Measurements from ENCODE around the gene BCAS1.

Gene BCAS1

GRCh38 chr20:54103067-54103761 lies 32.8 kb upstream of the BCAS1 start:
- DNase-seq = peak; percentile 85

GRCh38 chr20:54102543-54102942 lies 32.1 kb upstream of the BCAS1 start:
- no peak for DNase-seq

DNA sequence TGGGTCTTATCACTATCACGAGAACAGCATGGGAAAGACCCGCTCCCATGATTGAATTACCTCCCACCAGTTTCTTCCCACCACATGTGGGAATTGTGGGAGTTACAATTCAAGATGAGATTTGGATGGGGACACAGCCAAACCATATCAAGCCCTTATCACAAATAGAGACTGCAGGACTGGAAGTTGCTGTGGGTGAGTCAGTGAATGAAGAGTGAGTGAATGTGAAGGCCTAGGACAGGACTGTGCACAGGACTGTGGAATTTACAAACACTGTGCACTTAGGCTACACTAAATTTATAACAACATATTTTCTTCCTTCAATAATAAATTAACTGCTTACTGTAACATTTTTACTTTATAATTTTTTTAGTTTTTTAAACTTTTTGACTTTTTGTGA lies 30.2 kb upstream of the BCAS1 start:
- DNase-seq = no peak

DNA sequence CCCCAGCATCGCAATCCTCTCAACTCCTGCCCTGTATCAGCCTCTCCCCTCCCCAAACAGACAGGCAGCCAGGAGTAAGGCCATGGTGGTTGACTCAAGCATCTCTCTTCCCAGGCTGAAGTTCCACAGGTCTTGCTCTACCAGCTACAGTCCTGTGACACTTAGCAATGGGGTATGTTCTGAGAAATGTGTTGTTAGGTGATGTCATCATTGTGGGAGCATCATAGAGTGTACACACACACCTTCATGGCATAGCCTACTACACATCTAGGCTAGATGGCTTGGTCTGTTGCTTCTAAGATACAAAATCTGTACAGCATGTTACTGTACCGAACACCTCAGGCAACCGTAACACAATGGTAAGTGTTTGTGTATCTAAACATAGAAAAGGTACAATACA lies 29.5 kb upstream of the BCAS1 start:
- no peak for DNase-seq

GRCh38 chr20:54098047-54098446 lies 27.7 kb upstream of the BCAS1 start:
- DNase-seq = no peak

DNA sequence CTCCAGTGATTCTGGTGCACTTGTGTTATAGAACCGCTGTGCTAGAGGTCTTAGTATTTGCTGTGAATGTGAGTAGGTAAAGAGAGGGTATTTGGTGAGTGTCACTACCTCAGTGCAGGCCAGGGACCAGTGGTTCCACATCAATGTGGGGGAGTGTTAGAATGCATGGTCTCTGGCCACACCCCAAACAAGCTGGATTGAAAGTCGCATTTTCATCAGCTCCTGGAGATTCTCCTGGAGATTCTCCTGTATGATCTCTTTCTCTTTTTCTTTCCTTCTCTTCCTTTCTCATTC lies 26.8 kb upstream of the BCAS1 start:
- DNase-seq = no peak

DNA sequence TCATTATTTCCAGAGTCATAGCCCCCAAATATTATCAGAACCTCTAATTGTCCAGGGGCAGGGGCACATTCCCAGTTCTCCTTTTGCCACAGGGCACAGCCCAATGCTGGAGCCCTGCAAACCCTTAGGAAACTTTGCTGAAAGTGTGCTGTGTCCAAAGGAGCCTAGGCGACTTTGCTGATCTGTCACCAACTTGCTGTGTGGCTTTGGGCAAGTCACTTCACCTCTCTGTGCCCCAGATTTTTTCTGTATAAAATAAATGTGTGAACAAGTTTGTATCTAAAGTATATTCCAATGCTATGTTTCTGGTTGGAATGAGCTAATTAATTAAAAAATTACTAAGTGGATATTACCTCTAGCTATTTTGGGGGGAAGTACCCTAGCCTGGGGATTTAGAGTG lies 25.4 kb upstream of the BCAS1 start:
- DNase-seq = no peak

- DNase-seq = no peak
These were observed 23.8 kb upstream of the BCAS1 start for GRCh38 chr20:54094268-54094580.

- no peak for DNase-seq
These were observed 23.3 kb upstream of the BCAS1 start for GRCh38 chr20:54093423-54094267.

- no peak for DNase-seq
These were observed 21.6 kb upstream of the BCAS1 start for GRCh38 chr20:54092021-54092420.

DNA sequence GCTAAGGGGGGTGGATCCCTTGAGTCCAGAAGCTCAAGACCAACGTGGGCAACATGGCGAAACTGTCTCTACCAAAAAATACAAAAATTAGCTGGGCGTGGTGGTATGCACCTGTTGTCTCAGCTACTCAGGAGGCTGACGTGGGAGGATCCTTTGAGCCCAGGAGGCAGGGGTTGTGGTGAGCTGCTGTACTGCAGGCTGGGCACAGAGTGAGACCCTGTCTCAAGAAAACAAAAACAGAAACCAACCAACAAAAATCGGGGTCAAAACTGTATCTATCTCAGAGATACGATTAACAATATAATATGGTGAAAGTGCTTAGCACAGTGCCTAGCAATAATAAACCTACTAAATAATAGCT lies 20.7 kb upstream of the BCAS1 start:
- DNase-seq = no peak

- no peak for DNase-seq
These were observed 20.1 kb upstream of the BCAS1 start for GRCh38 chr20:54090230-54091119.

GRCh38 chr20:54088430-54088829 lies 18.0 kb upstream of the BCAS1 start:
- no peak for DNase-seq

DNA sequence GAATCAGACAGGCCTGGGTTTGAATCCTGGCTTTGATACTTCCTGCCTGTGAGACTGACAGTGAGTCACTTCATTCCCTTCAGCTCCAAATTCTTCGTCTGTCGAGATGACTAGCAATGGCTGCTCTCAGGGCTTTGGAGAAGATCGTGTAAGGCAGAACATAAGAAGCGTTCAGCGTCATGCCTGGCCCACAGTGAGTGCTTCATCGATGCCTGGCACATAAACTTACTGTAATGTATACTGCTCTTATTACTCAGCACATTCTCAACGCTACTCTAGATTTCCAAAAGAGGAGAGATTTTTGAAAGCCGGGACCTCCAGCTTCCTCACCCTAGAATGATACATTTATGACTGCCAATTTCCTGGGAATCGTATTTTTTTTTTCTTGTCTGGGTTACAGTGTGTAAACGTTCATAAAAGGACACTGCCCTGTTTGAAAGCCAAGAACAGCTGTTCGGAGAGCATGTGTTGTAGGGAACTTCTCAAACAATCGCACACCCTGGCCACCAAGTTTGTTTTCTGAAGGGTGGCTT lies 16.2 kb upstream of the BCAS1 start:
- DNase-seq = no peak

DNA sequence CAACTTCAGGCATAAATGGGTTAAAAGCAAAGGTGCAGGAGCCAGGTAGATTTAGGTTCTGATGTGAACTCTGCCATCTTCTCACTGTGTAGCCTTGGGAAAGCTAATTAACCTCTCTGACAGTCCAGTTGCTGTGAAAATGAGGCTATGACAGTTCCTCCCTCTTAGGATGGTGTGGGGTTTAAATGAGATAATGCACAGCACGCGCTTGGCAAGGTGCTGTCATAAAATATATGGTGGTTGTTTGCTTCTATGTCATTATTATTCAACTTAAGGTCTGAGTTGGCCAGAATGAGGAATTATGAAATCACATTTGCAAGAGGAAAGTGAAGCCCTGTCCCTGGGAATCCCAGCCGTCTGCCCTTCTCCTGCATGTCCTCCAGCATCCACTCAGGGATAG lies 15.5 kb upstream of the BCAS1 start:
- no peak for DNase-seq

DNA sequence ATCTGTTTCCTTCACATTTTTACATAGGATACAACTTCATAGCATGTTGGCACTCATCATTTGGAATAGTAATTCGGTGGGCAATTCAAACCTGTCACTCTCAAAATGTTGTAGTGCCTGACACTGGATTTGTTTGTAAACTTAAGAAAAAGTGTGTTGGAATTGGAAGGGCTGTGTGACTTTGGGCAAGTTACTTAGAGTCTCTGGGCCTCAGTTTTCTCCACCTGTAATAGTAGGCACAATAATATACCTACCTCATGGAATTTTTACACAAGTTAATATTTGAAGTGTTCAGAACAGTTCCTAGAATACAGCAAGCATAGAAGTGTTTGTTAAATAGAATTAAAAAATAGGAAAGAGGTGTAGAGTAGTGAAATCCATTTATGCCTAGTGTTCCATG lies 15.0 kb upstream of the BCAS1 start:
- no peak for DNase-seq

- no peak for DNase-seq
These were observed 14.5 kb upstream of the BCAS1 start for GRCh38 chr20:54084727-54085388.

GRCh38 chr20:54084193-54084592 lies 13.8 kb upstream of the BCAS1 start:
- DNase-seq = no peak

DNA sequence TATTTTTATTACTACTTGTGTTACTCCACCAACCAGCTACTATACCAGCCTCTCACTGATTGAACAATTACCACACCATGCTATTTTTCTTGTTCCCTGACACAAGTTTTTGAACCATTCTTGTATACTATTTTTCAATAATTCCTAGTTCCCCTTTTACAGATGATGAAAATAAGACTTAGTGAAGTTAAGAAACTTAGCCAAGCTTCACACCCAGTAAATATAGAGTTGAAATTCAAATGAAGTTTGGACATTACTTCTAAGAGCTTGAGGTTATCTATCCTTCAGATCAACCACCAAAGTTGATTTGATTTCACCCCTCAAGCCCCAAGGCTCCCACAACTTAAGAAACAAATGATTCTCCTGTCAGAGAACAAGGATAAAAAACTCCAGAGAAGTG lies 13.1 kb upstream of the BCAS1 start:
- no peak for DNase-seq

GRCh38 chr20:54082100-54082499 lies 11.7 kb upstream of the BCAS1 start:
- DNase-seq = no peak

DNA sequence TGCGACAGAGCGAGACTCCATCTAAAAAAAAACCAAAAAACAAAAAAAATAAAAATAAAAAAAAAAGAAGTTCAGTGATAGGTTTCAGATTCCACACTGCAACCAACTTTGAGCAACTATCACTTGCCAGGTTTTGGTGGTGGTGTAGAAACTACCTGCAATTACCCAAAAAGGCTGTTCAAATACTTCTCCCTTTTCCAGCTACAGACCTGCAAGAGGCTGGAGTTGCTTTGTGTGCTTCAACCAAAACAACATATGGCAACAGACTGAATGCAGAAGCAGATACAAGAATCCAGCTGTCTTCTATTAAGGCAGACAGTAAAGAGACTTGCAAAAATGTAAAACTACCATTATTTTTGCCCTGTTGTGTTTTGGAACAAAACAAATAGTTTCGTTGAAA lies 9.3 kb upstream of the BCAS1 start:
- no peak for DNase-seq

DNA sequence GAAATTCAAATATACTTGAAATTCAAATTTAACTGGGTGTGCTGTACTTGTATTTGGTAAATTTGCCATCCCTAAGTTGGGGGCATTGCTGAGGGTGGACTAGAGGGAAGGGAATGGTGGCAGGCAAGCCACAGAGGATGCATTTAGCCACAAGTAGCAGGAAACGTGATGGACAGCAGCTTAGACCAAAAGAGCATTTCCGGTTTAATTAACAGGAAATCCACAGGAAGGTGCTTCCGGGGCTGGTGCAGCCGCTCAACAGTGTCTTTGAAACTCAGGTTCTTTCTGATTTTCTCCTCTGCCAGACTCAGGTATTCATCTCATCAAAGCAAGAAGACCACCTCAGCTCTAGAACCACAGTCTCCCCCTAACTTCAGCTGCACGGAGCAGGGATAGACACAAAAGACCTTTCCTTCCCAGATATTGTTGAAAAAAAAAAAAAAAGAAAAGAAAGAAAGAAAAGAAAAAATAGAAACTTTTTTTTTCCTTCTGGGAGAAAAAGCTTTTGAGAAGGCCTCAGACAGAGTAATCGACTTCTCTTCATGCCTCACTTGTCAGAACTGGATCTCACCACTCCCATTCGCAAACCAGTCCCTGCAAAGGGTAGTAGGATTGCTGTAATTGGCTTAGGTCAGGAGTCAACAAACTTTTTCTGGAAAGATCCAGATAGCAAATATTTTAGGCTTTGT lies 8.0 kb upstream of the BCAS1 start:
- DNase-seq = no peak

DNA sequence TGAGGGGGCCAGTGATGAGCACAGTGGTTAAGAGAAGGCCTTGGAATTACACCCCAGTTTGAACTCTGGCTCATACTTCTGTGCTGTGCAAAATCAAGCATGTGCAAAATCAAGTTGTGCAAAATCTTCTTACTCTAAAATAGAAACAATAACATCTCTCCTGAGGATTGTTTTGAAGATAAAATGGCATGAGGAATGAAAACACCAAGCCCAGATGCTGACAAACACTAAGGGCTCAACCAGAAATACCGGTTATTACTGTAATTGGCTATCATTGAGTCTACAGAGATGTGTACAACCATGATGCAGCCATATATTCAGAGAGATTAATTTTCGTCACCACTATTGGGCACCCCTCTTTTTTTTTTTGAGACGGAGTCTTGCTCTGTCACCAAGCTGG lies 5.9 kb upstream of the BCAS1 start:
- DNase-seq = peak; percentile 10
